ENCODE data around the gene MORF4L1. TPM values are rescaled to one million over a fixed set of nuclear protein-coding genes. Genes with fewer than 3 reads are reported as not detected.
A peak's percentile ranks its signal among the peaks of the same experiment; 100 is the strongest.

The MORF4L1 gene
- total and polyA plus RNA-seq, 2 donors from 2014 or later, result 319 to 325 TPM

DNA sequence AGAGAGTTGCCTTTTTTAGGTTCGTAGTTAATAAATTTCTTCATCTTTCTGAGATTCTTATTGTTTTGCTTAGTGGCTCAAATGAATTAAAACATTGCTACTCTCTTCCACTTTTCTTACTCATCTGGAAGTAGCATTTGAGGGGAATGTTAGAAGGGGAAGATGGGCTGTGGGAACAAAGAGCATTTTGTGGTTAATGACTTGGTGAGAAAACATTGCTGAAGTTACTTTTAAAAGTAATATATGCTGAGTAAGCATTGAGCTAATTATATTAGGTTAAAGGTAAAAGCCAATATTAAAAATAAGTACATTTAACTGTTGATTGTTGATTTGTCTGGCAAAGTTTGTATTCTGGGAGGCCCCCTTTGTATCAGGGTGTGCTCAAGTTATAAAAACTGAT, 5.7 kb downstream of the MORF4L1 start:
- Histone ChIP-seq H3K36me3 (ENCODE audit: control insufficient read depth in 2 of 3, insufficient read depth in 3 of 3, low read length in 3 of 3) (peaks cover 0 to 3% (median 1%) of the 10 kb centered on the region in 3 donors), H3K4me1 (ENCODE audit: control insufficient read depth in 2 of 3, insufficient read depth in 2 of 3, low read depth in 1 of 3, low read length in 3 of 3) (peaks cover 4 to 21% (median 16%) of the 10 kb centered on the region in 3 donors), H3K9ac (ENCODE audit: low read length in 3 of 3) (peak overlapping the region in 1 of 3 donors; percentile 22), H3K27me3 (ENCODE audit: control insufficient read depth, insufficient read depth, low read length) (no peaks in the 10 kb centered on the region), H3K27ac (ENCODE audit: low read depth in 2 of 2, low read length in 2 of 2) (no peak overlapping the region), H3K9me3 (ENCODE audit: control insufficient read depth in 2 of 3, insufficient read depth in 1 of 3, low read length in 3 of 3) (no peaks in the 10 kb centered on the region), H3K4me3 (ENCODE audit: low read length in 3 of 3) (peak overlapping the region in 1 of 3 donors; percentile 21)
- TF ChIP-seq, protein P1, sequence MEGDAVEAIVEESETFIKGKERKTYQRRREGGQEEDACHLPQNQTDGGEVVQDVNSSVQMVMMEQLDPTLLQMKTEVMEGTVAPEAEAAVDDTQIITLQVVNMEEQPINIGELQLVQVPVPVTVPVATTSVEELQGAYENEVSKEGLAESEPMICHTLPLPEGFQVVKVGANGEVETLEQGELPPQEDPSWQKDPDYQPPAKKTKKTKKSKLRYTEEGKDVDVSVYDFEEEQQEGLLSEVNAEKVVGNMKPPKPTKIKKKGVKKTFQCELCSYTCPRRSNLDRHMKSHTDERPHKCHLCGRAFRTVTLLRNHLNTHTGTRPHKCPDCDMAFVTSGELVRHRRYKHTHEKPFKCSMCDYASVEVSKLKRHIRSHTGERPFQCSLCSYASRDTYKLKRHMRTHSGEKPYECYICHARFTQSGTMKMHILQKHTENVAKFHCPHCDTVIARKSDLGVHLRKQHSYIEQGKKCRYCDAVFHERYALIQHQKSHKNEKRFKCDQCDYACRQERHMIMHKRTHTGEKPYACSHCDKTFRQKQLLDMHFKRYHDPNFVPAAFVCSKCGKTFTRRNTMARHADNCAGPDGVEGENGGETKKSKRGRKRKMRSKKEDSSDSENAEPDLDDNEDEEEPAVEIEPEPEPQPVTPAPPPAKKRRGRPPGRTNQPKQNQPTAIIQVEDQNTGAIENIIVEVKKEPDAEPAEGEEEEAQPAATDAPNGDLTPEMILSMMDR (IDR thresholded peaks at IDR 0.05; ENCODE audit: borderline replicate concordance, extremely low read depth, insufficient read depth), result no peak
- no peak for FAIRE-seq
- intact Hi-C loops (cut with DNase I), result no loop called here
- no peak for DNase-seq

DNA sequence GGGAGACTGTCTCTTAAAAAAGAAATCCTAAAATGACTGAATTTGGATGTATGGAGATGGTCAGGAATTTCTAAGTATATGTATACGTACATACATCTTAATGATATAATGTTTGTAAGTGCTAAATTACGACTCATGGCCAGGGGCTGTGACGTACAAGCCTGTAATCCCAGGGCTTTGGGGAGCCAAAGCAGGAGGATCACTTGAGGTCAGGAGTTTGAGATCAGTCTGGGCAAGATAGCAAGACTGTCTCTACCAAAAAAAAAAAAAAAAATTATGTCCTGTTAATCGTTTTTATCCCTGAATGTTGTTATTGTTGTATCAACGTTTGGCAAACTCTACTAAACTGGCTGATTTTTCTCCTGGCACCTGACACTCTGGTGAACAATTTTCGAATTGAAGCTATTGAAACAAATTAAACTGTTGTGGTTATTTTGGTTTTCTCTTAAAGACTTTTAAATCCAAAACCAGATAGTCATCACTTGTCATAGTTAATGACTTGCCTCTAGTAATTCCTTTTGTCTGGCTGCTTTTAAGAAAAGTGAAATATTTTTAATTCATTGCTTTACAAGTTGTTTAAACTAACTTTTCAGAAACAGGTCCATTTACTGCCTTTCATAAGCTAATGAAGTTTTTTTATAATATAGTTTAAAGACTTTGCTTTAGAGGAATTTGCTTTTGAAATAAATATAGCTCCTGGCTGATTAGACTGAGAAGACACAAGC, 7.0 kb downstream of the MORF4L1 start:
- no peak overlapping the region for H3K4me3 ChIP-seq (ENCODE audit: low read length in 3 of 3)
- TF ChIP-seq, protein P1 (IDR thresholded peaks at IDR 0.05; ENCODE audit: borderline replicate concordance, extremely low read depth, insufficient read depth), result no peak
- H3K36me3 ChIP-seq (ENCODE audit: control insufficient read depth in 2 of 3, insufficient read depth in 3 of 3, low read length in 3 of 3), result peaks cover 0 to 4% (median 2%) of the 10 kb centered on the region in 3 donors
- DNase-seq (no peak), FAIRE-seq (no peak)
- H3K27me3 ChIP-seq (ENCODE audit: control insufficient read depth, insufficient read depth, low read length), result no peaks in the 10 kb centered on the region
- no peak overlapping the region for H3K27ac ChIP-seq (ENCODE audit: low read depth in 2 of 2, low read length in 2 of 2)
- intact Hi-C loops (cut with DNase I), result no loop called here
- no peak overlapping the region for H3K9ac ChIP-seq (ENCODE audit: low read length in 3 of 3)
- no peaks in the 10 kb centered on the region for H3K9me3 ChIP-seq (ENCODE audit: control insufficient read depth in 2 of 3, insufficient read depth in 1 of 3, low read length in 3 of 3)
- peaks cover 4 to 22% (median 16%) of the 10 kb centered on the region in 3 donors for H3K4me1 ChIP-seq (ENCODE audit: control insufficient read depth in 2 of 3, insufficient read depth in 2 of 3, low read depth in 1 of 3, low read length in 3 of 3)

DNA sequence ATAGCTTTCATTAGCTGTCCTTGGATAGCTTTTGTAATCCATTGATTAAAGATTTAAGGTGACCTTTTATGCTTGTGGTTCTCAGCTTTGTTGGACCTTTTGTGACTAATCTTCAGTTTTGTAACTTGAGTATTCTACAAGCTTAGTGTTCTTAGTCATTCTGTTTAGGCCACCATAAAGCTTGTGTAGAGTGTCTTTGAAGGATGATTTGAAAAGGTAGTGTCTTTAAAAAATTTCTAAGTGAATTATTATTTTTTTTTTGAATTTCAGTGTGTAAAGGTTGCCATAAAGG, 7.5 kb downstream of the MORF4L1 start:
- TF ChIP-seq, protein P1 (IDR thresholded peaks at IDR 0.05; ENCODE audit: borderline replicate concordance, extremely low read depth, insufficient read depth), result no peak
- peaks cover 2 to 22% (median 16%) of the 10 kb centered on the region in 3 donors for H3K4me1 ChIP-seq (ENCODE audit: control insufficient read depth in 2 of 3, insufficient read depth in 2 of 3, low read depth in 1 of 3, low read length in 3 of 3)
- intact Hi-C loops (cut with DNase I), result no loop called here
- H3K27me3 ChIP-seq (ENCODE audit: control insufficient read depth, insufficient read depth, low read length), result no peaks in the 10 kb centered on the region
- DNase-seq (no peak), FAIRE-seq (no peak)
- no peak overlapping the region for H3K4me3 ChIP-seq (ENCODE audit: low read length in 3 of 3)
- peaks cover 0 to 9% (median 2%) of the 10 kb centered on the region in 3 donors for H3K36me3 ChIP-seq (ENCODE audit: control insufficient read depth in 2 of 3, insufficient read depth in 3 of 3, low read length in 3 of 3)
- H3K9me3 ChIP-seq (ENCODE audit: control insufficient read depth in 2 of 3, insufficient read depth in 1 of 3, low read length in 3 of 3), result no peaks in the 10 kb centered on the region
- no peak overlapping the region for H3K27ac ChIP-seq (ENCODE audit: low read depth in 2 of 2, low read length in 2 of 2)
- H3K9ac ChIP-seq (ENCODE audit: low read length in 3 of 3), result no peak overlapping the region
